H1 (cell line): ENCODE measurements around the gene FAM24B.

Experiments
- CEBPB ChIP-seq: IDR thresholded peaks from 2 replicates; pipeline ENCODE4 v1.6.1; 2012; ENCODE audit warnings: low read depth, low read length
- POLR2A ChIP-seq, 2 experiments: IDR thresholded peaks; 1 replicate in 1 of 2; 2 replicates in 1 of 2; pipeline ENCODE4 v1.6.1; 2011; ENCODE audit warnings: low read depth in 2 of 2, low read length in 2 of 2, mild to moderate bottlenecking in 2 of 2; ENCODE audit errors: control extremely low read depth in 1 of 2
- RXRA ChIP-seq: IDR thresholded peaks from 2 replicates; pipeline ENCODE4 v1.6.1; 2011; ENCODE audit warnings: low read depth, mild to moderate bottlenecking, low read length, moderate library complexity; ENCODE audit not compliant: insufficient read depth
- SRF ChIP-seq: IDR thresholded peaks from 2 replicates; pipeline ENCODE4 v1.6.1; 2011; ENCODE audit warnings: mild to moderate bottlenecking, low read depth, low read length, moderate library complexity
- YY1 ChIP-seq: IDR thresholded peaks from 2 replicates; pipeline ENCODE4 v1.6.1; 2011; ENCODE audit warnings: low read depth, mild to moderate bottlenecking, low read length
- TF ChIP-seq, protein P1 (sequence below), 3 experiments: IDR thresholded peaks; 1 replicate in 2 of 3; 2 replicates in 1 of 3; pipeline versions ENCODE4 v1.5.1 to v1.6.1; 2011; ENCODE audit warnings: low read length in 3 of 3, mild to moderate bottlenecking in 3 of 3, inconsistent platforms in 2 of 3, low read depth in 1 of 3, moderate library complexity in 1 of 3; ENCODE audit not compliant: insufficient read depth in 1 of 3; ENCODE audit errors: control extremely low read depth in 1 of 3

DNA sequence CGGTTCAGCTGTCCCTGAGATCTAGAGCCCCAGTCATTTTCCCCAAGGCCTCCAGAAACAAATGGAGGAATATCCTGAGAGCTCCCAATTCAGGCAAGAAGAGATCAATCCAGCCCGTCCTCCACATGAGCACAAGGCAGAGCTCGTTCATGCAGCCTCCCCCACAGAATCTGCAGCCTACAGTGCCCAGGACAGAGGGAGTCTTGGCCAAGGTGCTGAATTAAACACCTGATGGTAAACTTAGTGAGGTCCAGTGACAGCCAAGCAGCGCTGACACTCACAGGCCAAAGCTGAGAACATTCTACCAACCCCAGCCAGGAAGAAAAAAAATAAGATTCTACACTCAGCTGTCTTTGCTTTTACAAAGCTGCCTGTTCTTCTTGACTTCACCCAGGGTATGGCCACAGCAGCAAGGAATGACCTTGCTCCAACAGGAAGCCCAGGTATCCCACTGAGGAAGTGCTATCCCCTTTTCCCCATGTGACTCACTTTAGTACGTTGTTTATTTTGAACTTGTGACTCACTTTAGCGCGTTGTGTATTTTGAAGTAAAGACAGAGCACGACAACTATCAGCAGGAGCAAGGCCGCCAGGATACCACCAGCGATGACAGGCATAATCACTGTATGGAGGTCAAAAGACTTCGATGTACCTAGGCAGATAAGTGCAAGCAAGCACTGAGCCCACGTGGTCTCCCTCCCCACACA lies 29.3 kb downstream of the FAM24B start:
- TF ChIP-seq CEBPB (no peak), YY1 (no peak), RXRA (no peak), POLR2A (IDR thresholded peaks at IDR 0.05; ENCODE audit: control extremely low read depth in 1 of 2, low read depth in 2 of 2, low read length in 2 of 2) (no peak), SRF (no peak)
- TF ChIP-seq, protein P1, sequence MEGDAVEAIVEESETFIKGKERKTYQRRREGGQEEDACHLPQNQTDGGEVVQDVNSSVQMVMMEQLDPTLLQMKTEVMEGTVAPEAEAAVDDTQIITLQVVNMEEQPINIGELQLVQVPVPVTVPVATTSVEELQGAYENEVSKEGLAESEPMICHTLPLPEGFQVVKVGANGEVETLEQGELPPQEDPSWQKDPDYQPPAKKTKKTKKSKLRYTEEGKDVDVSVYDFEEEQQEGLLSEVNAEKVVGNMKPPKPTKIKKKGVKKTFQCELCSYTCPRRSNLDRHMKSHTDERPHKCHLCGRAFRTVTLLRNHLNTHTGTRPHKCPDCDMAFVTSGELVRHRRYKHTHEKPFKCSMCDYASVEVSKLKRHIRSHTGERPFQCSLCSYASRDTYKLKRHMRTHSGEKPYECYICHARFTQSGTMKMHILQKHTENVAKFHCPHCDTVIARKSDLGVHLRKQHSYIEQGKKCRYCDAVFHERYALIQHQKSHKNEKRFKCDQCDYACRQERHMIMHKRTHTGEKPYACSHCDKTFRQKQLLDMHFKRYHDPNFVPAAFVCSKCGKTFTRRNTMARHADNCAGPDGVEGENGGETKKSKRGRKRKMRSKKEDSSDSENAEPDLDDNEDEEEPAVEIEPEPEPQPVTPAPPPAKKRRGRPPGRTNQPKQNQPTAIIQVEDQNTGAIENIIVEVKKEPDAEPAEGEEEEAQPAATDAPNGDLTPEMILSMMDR (IDR thresholded peaks at IDR 0.05; ENCODE audit: control extremely low read depth in 1 of 3, insufficient read depth in 1 of 3, low read depth in 1 of 3, low read length in 3 of 3), result no peak
